IPS-18a (cell line): ENCODE results near the gene ACVR2B.
"Not testable (repeated sequence)": the region's sequence is repeated elsewhere in the genome, so short reads cannot be mapped to it uniquely, and the experiment has no call there.

Experiments
- H3K27ac ChIP-seq: one replicate; pipeline ENCODE4 v1.5.1; 2013; ENCODE audit warnings: low read length
- H3K27me3 ChIP-seq: one replicate; pipeline ENCODE4 v1.6.1; 2013; ENCODE audit warnings: mild to moderate bottlenecking, low read length; ENCODE audit not compliant: control insufficient read depth, insufficient read depth
- H3K36me3 ChIP-seq: one replicate; pipeline ENCODE4 v1.6.1; 2013; ENCODE audit warnings: low read depth, low read length; ENCODE audit not compliant: control insufficient read depth
- H3K4me1 ChIP-seq: one replicate; pipeline ENCODE4 v1.6.1; 2013; ENCODE audit warnings: low read depth, low read length; ENCODE audit not compliant: control insufficient read depth
- H3K4me3 ChIP-seq: one replicate; pipeline ENCODE4 v1.5.1; 2013; ENCODE audit warnings: low read length
- H3K9ac ChIP-seq: one replicate; pipeline ENCODE4 v1.6.1; 2013; ENCODE audit warnings: mild to moderate bottlenecking, low read length, moderate library complexity
- H3K9me3 ChIP-seq: one replicate; pipeline ENCODE4 v1.6.1; 2013; ENCODE audit warnings: low read depth, low read length; ENCODE audit not compliant: control insufficient read depth

ACVR2B gene

GRCh38 chr3:38453075-38453912 is at the start of gene ACVR2B:
Gene ACVR2B (plus strand): TSS chr3:38453890. CDS start chr3:38454323, 433 bp downstream.
- H3K36me3 ChIP-seq = no peaks in the 10 kb centered on the region
- peaks cover 12% of the 10 kb centered on the region for H3K4me1 ChIP-seq
- H3K27me3 ChIP-seq = no peaks in the 10 kb centered on the region
- H3K4me3 ChIP-seq = peak within 1 kb of the TSS; percentile 90
- H3K9ac ChIP-seq = peak within 1 kb of the TSS; percentile 100
- H3K27ac ChIP-seq = peak within 1 kb of the TSS; percentile 93
- H3K9me3 ChIP-seq = no peaks in the 10 kb centered on the region

- Histone ChIP-seq H3K27ac (no peak overlapping the region), H3K27me3 (no peaks in the 10 kb centered on the region), H3K9ac (no peak overlapping the region), H3K4me3 (no peak overlapping the region), H3K36me3 (peaks cover 6% of the 10 kb centered on the region), H3K9me3 (peaks cover 8% of the 10 kb centered on the region), H3K4me1 (no peaks in the 10 kb centered on the region)
Observed at GRCh38 chr3:38404286-38404685, 49.4 kb upstream of the ACVR2B start.

GRCh38 chr3:38411591-38411990 is 42.1 kb upstream of the ACVR2B start:
- Histone ChIP-seq H3K4me3 (no peak overlapping the region), H3K27me3 (no peaks in the 10 kb centered on the region), H3K9ac (no peak overlapping the region), H3K9me3 (no peaks in the 10 kb centered on the region), H3K4me1 (no peaks in the 10 kb centered on the region), H3K27ac (no peak overlapping the region), H3K36me3 (no peaks in the 10 kb centered on the region)

GRCh38 chr3:38420758-38421157 is 32.9 kb upstream of the ACVR2B start:
- H3K36me3 ChIP-seq, H3K27ac ChIP-seq, H3K4me3 ChIP-seq, H3K27me3 ChIP-seq, H3K9me3 ChIP-seq, H3K9ac ChIP-seq: not testable (repeated sequence)
- H3K4me1 ChIP-seq = peaks cover 14% of the 10 kb centered on the region

- no peak overlapping the region for H3K27ac ChIP-seq
- H3K9ac ChIP-seq = no peak overlapping the region
- H3K9me3 ChIP-seq = no peaks in the 10 kb centered on the region
- no peaks in the 10 kb centered on the region for H3K36me3 ChIP-seq
- H3K4me1 ChIP-seq = peaks cover 14% of the 10 kb centered on the region
- H3K27me3 ChIP-seq = no peaks in the 10 kb centered on the region
- no peak overlapping the region for H3K4me3 ChIP-seq
Observed at GRCh38 chr3:38421679-38422336, 31.9 kb upstream of the ACVR2B start.

- not testable (repeated sequence) for H3K36me3 ChIP-seq, H3K27ac ChIP-seq, H3K4me3 ChIP-seq, H3K27me3 ChIP-seq, H3K4me1 ChIP-seq, H3K9ac ChIP-seq, H3K9me3 ChIP-seq
Observed at GRCh38 chr3:38426798-38427426, 26.8 kb upstream of the ACVR2B start.

GRCh38 chr3:38432871-38433658 is 20.6 kb upstream of the ACVR2B start:
- not testable (repeated sequence) for H3K4me1 ChIP-seq, H3K27me3 ChIP-seq
- H3K9me3 ChIP-seq = peaks cover 51% of the 10 kb centered on the region

GRCh38 chr3:38433661-38434060 is 20.0 kb upstream of the ACVR2B start:
- not testable (repeated sequence) for H3K36me3 ChIP-seq, H3K9ac ChIP-seq, H3K4me3 ChIP-seq, H3K27ac ChIP-seq, H3K27me3 ChIP-seq, H3K4me1 ChIP-seq
- H3K9me3 ChIP-seq = peaks cover 51% of the 10 kb centered on the region

More at GRCh38 chr3:38432871-38433658, 20.6 kb upstream of the ACVR2B start:
- not testable (repeated sequence) for H3K27ac ChIP-seq, H3K4me3 ChIP-seq, H3K9ac ChIP-seq, H3K36me3 ChIP-seq

- not testable (repeated sequence) for H3K4me3 ChIP-seq, H3K9ac ChIP-seq, H3K4me1 ChIP-seq, H3K27me3 ChIP-seq, H3K36me3 ChIP-seq, H3K27ac ChIP-seq
- H3K9me3 ChIP-seq = peaks cover 29% of the 10 kb centered on the region
Observed at GRCh38 chr3:38438436-38439069, 15.1 kb upstream of the ACVR2B start.

- not testable (repeated sequence) for H3K4me3 ChIP-seq, H3K4me1 ChIP-seq, H3K9ac ChIP-seq, H3K27ac ChIP-seq, H3K9me3 ChIP-seq, H3K27me3 ChIP-seq, H3K36me3 ChIP-seq
Observed at GRCh38 chr3:38443205-38443604, 10.5 kb upstream of the ACVR2B start.
